Vein endothelial cell (primary cell): ENCODE measurements around the gene FSIP2. TPM values are rescaled to one million over a fixed set of nuclear protein-coding genes. Genes with fewer than 3 reads are reported as not detected.

Experiments
- total RNA-seq: library from RNA; depleted of rRNA; stranded (reverse); fragments of >200 nt; gene quantifications from 2 replicates; pipeline ENCODE4 v1.2.3, GENCODE V29; 2012

FSIP2 gene, protein sequence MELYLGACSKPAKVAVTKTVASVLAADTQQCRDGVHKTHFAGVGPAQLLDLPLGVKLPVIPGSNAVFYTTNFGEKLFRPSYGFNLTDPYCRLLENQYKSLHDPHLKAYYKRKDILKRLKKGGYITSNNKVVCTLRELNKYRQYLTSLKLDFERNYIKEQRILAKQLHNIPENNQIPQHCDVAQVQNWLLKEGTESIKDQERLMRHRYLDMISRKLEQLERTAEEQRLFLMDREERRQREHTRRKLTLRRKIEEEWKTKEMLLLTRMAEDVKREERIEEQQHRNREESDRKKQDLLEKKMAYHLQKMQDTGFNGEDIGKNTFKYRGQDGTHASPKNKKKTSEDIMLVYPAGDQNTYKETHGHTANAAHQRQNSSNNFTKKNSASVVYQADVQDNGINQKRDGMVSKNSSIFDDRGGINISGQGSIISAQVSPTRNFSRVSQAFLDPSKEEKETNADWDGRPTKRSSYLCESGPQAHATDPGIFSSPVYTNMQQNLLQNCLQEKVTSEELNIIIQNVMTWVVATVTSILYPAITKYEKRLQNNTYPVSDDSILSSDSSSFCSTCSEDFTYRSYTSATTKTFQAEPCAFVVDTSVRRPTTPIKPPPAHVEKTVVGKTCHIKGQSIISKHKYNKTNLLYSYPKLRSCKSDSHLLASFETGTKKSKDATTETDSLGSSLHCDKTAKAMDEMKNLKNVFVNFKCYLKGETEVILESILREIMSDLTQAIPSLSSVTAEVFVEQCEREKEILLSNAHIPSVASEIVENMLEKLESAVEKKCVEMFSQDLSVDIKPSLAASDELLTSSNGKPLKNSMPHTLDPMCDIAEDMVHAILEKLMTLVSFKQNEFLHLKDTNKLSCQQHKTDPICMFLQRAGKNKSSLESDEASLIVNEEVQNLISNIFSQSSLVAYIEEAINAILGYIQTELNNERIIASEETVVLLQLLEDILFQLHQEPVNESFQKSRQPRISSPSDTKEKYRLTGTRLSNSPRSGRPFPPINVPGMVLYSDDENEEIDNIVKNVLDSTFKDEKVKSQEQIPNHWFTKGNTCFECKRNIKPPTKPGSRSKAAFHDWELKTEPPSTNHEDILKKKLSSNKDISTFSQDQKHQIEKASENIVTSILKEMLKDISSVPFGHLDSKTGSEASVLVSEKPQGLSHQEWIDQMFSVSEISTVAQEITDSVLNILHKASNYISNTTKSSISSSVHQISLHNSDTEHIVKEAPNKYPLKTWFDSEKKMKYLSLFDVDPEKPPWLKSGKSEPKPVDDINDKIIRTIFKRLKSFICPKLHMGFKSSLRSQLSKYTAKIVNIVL (N-terminal part only)
- 0.10 and 0.33 TPM in 2 replicates for total RNA-seq

GRCh38 chr2:185738679-185739472 lies at the start of gene FSIP2:
TSS of gene FSIP2 (plus strand) at chr2:185738804. CDS start at chr2:185738895, 91 bp downstream.

